Limb (tissue), 2 donors: ENCODE data around the gene APOD.

Experiments
- DNase-seq, 2 donors: peaks; one replicate each; pipeline ENCODE4 v3.0.0-alpha.2; 2016; ENCODE audit errors: extremely low spot score in 2 of 2

Gene APOD

DNA sequence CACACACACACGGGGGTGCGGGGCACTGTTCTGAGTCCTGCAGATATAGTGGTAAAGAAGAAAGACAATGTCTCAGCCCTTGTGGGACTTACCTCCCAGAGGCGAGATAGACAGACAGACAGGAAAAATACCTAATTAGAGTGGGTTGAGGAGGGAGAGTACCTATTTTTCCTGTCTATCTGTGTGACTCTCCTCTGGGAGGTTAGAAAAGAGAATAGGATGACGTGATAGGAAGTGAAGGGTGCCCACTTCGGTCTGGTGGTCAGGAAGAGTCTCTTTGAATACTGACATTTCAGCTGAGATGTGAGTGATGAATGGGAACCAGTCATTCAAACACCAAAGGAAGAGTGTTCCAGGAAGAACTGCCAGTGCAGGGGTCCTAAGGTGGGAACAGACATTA lies 4.1 kb upstream of the APOD start:
- no peak for DNase-seq

DNA sequence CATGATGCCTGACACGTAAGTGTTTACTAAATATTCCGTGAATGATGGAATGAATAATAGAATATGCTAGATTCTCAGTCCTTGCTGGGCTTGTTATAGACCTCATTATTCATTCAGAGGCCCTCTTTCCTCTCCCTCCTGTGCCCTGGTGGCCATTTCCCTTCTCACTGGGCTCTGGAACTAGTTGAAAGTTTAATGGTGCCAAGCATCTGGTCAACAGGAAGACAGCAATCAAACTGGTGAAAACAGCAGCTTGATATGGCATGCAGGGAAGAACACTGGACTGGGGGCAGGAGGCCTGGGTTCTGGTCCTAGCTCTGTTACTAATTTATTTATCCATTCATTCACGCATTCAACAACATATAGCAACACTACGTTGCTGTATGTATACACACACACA lies 3.7 kb upstream of the APOD start:
- no peak for DNase-seq

DNA sequence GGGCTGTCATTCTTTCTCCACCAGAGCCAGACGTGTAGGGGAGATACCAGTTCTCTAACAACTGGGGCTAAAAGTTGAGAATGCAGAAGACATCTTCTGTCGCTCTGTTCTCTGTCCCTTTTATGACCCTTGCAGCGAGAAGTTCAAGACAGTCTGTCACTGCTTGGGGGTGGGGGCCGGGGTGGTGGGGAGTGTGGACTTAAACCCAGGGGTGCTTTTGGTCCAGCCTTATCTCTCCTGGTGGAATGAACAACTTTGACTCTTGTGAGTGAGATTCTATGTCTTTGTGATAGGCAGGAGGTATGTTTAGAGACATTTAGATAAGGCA lies 767 bp upstream of the APOD start:
- no peak for DNase-seq

DNA sequence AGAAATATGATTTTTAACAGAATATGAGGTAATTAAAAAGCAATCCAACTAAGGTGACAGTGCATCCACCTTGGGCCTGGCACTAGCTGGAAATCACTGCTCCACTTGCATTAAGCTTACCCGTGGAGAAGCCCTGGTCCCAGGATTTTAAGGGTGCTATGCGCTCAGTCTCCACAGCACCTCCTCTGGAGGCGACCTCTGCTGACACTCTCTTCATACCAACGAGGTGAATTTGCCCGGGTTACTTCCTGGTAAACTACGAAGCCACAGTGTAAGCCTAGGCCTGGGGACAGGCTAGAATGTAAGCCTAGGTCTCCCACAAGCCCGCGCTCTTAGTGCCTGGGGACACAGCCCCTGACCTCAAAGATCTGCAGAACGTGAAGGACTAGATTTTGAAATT lies 793 bp downstream of the APOD start:
- no peak for DNase-seq

DNA sequence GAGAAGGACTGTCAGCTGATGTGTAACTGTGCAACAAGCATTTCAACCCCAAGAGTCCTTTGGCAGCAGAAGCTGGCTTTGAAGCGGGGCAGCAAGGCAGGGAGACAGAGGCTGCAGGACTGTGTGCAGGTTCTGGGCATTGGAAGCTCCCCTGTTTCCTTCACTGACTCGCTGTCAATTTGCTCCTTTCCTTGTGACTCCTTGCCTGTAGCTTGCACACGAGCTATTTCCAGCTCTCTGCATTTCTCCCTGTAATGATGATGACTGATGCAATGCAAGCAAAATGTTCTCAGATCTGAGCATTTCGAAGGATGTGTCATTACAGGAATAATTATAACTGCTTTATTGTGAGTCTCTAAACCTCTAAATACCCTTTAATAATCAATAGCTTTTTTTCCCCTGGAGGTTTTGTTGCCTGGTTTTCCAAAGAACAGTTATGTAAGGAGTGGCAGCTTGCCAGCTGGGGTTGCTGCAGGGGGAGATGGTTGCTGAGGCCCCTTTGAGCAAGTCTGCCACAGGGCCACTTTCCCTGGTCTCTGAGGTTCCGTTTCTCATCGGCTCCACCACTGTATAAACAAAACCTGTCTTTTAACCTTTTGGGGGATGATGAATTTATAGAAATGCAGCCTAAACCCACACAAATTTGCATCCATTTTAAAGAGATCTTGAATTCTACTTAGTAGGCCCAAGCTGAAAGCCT lies 2.8 kb downstream of the APOD start:
- peak in 1 of 2 donors; percentile 57 for DNase-seq

DNA sequence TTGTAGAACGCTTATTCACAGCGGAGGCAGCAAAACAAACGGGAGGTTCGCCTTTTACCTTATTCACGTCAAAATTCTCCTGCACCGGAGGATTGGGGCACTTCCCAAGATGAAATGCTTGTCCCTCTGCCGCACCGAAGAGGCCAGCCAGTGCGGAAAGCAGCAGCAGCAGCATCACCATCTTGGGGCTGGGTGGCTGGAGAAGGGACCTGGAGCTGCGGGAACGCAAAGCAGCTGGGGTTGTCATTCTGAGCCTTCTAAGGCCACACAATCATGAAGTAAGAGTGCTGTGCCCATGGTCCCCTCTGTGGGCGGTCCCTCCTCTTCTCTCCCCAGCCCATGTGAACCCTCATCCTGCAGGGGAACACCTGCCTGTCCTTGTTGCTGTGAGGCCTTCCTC lies 4.5 kb downstream of the APOD start:
- DNase-seq: no peak

DNA sequence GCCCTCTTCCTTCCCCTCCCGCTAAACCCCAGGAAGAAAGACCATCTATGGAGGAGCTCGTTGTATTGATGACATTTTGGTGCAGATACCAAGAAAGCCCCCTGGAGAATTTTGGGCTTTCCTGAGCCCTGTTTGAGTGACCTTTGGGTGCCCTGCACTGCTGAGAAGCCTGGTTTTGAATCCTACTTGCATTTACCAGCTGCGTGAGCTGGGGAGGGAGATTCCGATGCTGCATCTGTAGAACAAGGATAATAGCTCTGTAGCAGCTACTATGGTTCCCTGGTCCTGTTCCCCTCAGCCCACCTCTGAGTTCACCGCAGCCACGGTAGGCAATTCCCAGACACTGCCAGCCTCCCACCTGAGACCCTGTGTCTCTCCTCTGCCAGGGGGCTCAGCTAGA lies 5.2 kb downstream of the APOD start:
- no peak for DNase-seq

DNA sequence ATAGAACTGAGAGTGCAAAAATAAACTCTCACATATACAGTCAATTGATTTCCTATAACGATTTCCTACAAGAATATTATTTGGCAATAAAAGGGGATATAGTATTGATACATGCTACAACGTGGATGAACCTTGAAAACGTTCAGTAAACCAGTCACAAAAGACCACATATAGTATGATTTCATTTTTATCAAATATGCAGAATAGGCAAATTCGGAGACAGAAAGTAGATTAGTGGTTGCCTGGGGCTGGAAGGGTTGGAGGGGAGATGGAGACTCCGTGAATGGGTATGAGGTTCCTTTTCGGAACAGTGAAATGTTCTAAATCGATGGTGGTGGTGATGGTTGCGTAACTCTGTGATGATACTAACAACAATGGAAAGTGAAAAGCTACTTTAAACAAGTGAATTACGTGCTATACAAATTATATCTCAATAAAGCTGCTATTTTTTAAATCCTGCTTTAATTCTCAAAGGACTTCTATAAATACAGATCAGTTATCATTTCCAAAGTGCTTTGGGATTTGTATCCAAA lies 6.0 kb downstream of the APOD start:
- no peak for DNase-seq

DNA sequence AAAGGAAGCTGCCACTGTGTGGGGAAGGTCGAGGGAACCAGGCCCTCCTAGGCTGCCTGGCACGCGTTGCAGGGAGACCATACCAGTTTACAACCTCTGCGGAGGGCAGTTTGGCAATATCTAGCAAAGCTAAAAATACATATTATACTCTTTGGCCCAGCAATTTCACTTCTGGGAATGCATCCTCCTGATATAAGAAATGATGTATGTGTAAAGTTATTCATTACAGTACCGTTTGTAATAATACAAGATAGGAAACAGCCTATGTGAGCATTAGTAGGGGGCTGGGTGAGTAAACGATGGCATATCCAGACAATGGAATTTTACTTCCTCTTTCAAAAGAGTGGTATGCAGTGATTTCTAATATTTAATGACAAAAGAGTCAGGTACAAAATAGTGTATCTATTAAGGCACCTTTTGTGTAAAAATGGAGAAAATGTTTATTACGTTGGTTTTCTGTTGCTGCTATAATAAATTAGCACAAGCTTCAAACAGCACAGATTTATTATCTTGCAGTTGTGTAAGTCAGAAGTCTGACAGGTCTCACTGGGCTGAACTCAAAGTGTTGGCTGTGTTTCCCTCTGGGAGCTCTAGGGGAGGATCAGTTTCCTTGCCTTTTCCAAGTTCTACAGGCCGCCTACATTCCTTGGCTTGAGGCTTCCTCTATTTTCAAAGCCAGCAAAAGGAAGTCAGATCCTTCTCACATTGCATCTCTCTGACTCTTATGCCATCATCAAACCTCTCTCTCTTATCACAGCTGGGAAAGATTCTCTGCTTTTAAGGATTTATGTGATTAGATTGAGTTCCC lies 9.0 kb downstream of the APOD start:
- no peak for DNase-seq

DNA sequence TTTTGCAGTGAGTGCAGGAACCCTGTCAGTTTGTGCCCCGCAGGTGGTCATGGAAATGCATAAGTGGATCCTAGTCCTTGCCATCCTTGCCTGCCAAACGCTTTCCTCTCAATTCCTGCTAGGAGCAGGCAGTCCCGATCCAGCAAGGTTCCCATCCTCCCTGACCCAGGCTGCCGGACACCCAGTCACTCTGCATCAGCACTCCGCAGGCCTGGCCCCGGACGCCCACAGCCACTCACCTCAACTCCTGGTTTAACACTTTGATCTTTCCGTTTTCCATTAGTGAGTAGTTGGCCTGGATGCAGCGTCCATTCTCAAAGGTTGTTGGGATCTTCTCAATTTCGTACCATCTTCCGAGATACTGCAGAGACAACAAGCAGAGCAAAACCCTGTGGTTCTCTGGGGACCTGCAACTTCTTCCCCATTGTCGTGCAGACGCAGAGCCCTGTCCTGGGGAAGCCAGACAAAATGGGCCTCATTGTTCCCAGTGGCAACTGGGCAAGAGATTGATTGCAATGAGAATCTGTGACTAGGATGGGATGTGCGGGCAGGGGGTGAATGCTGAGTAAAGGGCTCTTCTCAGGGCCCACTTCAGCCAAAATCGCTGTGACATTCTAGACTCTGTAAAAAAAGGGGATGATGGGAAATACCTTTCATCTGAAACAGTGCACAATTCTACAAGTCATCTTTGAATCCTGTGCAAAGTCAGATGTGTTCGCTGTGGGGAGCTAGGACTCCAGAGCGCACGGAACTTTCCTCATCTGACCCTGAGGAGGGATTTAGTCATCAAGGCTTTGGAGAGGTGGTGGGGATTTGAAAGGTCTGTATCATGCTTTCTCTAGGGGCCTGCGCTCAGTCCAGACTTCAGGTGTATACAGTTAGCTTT lies 9.9 kb downstream of the APOD start:
- no peak for DNase-seq

DNA sequence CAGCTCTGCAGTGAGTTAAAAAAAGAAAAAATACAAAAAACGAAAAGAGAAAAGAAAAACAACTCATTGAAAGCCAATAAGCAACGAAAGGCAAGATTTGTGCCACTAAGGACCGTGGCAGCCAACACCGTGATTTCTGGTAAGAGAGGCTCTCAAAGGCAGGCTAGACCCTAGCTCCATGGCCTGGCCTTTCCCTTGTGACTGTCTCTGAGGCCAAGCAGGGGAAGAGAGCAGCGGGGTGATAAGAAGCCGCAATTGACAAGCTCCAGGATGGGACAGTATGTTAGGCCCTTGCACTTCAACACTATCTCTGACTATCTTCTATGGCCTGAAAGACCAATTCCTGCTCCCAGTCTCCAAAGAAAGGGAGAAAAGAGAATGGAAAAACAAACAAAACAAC lies 12.4 kb downstream of the APOD start:
- DNase-seq: no peak

DNA sequence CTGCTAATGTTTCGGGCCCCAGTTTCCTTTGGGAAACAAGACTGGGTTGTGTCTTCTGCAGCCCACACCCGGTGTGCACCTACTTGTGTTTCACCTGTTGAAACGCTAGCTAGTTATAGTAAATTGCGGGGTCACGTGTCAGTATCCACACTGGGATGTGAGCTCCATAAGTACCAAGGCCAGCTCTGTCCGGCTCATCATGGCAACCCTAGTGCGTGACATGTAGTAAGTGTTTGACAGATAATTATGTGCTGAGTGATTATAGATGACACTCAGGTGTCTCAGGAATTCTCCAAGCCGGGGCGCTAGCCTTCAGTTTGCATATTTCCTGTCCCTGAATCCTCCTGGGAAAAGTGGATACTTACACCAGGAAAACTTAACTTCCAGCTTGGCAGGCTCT lies 12.8 kb downstream of the APOD start:
- DNase-seq: no peak

DNA sequence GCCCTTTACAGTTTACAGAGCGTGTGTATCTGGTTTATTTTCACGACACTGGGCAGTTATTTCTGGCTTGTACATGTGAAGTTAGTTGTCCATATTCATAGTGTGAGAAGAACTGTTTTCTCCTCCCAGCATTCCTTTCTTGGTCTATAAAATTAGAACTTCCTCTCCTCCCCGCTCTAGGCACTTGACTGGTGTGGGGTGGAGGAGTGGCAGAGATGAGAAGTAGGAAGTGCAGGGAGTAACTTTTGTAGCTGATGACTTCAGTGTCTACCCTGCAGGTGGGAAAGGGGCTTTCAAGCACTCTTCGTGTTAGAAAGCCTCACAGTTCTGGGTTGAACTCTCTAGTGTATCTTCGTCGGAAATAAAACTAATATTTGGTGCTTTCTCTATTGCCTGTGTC lies 13.4 kb downstream of the APOD start:
- no peak for DNase-seq

DNA sequence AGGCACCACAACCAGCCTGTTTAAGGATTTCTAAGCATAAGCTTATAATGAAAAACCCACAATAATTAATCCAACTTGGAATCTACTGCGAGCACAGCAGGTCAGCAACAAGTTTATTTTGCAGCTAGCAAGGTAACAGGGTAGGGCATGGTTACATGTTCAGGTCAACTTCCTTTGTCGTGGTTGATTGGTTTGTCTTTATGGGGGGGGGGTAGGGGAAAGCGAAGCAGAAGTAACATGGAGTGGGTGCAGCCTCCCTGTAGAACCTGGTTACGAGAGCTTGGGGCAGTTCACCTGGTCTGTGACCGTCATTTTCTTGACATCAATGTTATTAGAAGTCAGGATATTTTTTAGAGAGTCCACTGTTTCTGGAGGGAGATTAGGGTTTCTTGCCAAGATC lies 15.1 kb downstream of the APOD start:
- no peak for DNase-seq

DNA sequence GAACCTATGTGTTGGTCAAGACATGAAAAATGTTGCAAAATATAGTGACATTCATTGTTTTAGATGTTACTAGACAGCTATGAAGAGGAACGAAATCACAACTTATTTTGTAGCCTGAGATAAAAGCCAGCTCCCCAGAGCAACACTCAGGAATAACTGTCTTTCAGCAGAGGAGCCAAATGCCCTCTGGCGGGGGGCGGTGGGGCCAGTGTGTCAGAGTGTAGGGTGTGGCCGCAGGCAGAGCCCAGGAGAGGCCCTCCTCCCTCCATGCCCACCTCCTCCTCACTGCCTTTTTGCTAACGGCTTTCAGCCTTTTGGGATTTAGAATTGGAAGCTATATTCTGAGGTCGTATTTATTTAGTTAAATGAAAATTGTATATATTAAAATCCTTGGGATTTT lies 16.9 kb downstream of the APOD start:
- no peak for DNase-seq

DNA sequence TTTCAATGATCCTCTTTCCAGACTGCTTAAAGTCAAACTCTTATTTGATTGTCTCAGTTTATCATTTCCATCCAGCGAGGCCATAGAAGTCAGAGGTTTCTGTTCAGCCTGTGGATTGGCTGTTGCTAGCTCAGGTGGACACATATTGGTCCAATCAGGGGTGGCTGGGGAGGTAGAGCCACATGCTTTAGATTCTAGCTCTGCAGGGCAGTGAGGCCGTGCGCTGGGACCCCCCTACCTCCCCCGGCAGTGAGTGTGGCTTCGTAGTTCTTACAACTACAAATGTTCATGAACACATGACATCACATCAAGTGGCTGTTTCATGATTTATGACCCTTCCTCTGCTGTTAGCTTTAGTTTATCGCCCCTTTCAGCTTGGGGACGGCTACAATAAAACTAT lies 18.0 kb downstream of the APOD start:
- DNase-seq: no peak

DNA sequence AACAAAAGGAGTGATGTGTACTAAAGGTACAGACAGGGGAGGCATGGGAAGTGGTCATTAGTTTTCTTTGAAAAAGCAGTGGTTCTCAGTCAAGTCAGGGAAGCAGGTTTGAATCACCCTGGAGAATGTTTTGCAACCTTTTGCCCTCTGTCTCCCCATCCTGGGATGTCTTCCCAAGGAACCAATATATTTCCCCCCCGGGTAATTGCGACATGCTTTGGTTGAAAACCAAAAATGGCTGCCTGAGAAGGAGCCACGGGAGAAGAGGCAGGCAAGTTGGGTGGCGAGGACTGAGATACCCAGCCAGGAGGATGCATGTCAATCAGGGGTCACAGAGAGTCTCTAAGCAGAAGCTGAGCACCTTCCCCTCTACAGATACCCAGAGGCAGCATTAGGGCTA lies 20.4 kb downstream of the APOD start:
- DNase-seq: no peak

DNA sequence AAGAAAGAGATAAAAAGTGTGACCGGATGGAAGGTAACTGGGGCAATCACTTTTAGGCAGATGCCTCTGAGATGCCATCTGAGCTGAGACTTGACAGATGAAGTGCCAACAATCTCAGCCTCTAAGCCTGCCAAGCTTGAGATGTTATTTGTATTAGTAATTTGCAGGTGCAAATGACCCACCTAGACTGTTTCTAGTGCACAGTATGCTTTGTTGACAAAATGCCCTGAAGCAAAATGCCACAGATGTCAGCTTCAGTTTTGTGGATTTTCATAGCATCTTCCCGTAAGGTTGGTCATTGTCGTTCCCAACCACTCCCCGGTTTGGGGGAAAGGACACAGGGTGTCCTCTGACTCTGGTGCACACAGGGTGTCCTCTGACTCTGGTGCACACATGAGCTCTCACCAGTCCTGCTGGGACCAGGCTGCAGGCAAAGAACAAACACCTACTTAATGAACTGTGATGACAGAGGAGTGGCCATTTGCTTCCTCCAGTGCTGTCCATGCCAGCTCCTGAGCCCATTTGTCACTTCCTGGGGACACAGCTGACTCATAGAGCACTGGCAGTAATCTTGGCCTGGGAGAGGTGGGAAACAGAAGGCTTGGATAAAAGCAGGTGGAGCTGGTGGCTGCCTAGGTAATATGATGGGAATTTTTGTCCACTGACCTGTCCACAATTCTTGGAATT lies 23.9 kb downstream of the APOD start:
- DNase-seq: no peak

DNA sequence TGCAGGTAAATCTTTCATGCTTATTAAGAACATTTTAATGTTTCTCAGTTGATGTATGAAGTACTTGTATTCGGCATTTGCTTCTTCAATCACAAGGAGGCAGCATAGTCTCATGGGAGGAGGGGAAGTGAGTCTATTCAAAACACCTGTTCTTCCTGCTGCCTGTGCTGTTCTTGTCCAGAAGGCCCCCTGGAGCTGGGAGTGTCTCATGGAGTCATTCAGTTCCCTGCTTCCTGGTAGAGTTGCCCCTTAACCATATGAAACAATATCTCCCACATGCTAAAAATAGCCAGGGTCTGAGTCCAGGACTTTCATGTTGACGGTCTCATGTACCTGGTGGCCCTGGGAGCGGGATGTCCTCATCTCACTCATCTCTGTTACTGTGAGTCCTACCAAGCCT lies 25.1 kb downstream of the APOD start:
- DNase-seq: peak in 1 of 2 donors; percentile 44

DNA sequence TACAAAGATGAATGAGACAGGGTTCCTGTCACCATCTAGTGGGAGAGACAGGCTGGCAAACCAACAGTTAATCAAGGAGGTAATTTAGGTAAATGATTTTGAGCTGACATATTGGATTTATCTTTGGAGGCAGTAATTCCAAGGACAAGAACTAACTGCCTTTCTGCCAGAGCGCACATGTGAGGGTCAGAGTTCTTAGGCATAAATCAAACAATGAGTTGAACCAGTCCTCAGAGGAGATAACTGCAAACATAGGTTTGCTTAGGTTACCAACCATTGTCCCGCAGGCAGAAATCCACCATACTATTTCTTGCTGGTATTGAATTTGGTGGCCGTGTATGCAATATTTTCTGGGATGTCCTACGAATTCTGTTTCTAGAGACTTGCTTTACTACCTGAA lies 26.4 kb downstream of the APOD start:
- DNase-seq: no peak

DNA sequence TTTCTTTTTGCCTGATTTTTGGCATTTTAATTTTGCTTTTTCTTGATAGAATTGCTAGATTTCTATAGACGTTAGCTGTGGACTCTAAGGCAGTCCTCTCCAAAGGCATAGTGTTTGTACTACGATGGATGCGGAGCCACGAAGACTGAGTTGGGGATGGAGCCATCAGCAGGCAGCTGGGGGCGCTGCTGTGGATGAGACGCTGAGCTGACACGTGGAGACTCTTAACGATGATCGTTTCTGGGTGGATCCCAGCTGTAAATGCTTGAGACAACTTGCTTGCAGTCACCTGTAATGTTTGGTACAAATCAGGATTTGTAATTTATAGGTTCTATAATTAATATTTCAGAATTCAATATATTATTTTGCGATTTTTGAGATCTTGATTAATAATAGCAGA lies 27.4 kb downstream of the APOD start:
- no peak for DNase-seq

DNA sequence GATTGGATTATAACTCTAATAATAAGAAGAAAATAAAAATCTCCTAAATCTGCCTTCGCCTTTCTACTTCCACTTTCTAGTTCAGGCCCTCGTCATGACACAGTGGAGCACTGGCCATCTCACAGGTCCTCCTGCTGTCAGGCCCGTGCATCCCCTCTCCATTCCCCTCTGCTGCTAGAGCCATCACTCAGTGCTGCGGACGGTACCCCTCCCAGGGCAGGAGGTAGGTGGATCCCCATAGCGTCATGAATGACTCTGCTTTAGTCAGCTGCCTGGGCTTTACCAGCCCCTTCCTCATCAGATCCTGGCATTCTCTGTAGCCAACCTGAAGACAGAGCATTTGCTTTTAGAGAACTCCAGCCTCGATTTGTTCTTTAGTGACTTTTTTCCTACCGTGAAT lies 28.6 kb downstream of the APOD start:
- DNase-seq: no peak
